ENCODE data around the gene MEI1.

The MEI1 gene

DNA sequence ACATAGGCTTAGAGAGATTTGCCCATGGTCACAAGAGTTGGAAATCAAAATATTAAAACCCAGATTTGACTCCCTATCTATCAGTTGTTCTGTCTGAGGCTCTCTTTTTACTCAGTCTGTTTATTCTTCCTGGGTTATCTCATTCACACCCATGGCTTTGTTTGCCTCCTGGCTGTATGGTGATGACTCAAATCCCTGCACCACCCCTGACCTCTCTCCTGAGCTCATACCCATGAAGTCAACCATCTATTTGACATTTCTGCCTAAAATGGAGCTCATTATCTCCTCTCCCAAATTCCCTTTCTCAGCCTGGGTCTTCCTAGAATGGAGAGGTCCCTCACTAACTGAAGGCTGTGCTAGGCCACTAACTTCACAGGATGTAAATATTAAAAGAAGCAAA lies 73.3 kb downstream of the MEI1 start:
- Histone ChIP-seq H3K18ac (ENCODE audit: low read length) (no peak overlapping the region), H3K27ac (ENCODE audit: low read depth, low read length) (no peak overlapping the region), H3K79me1 (ENCODE audit: low read length) (no peaks in the 10 kb centered on the region), H2BK120ac (ENCODE audit: low read depth, low read length) (no peak overlapping the region), H3K4me1 (ENCODE audit: control insufficient read depth, low read depth, low read length) (no peaks in the 10 kb centered on the region), H3K4me3 (ENCODE audit: low read length) (no peak overlapping the region), H3K4me2 (ENCODE audit: low read length) (no peak overlapping the region), H3K4ac (ENCODE audit: low read depth, low read length) (no peak overlapping the region), H3K79me2 (ENCODE audit: control insufficient read depth, insufficient read depth, low read length) (no peaks in the 10 kb centered on the region), H2BK15ac (replicated peaks; ENCODE audit: low read depth) (no peak overlapping the region), H3K9ac (ENCODE audit: low read length) (no peak overlapping the region), H2BK5ac (ENCODE audit: low read length) (no peak overlapping the region), H2AK5ac (ENCODE audit: low read length) (no peak overlapping the region), H3K23ac (ENCODE audit: low read length) (no peak overlapping the region), H4K5ac (ENCODE audit: low read length) (no peak overlapping the region), H3K36me3 (ENCODE audit: control insufficient read depth, insufficient read depth, low read length) (no peaks in the 10 kb centered on the region), H3K27me3 (ENCODE audit: insufficient read depth, low read length, poor library complexity) (no peaks in the 10 kb centered on the region), H3K56ac (ENCODE audit: low read length) (no peak overlapping the region), H4K8ac (ENCODE audit: low read depth, low read length) (no peak overlapping the region)
- no peak for DNase-seq

DNA sequence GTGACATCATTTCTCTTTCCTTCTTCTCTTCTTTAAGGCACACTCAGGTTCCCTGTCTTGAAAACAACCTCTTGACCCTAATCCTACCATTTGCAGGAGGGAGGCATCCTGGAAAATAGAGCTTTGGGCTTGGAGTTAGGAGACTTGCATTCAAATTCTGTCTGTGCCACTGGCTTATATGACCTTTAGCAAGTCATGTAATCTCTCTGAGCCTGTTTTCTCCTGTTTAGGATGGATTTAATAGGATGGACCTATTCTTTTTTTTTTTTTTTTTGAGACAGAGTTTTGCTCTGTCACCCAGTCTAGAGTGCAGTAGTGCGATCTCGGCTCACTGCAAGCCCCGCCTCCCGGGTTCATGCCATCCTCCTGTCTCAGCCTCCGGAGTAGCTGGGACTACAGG lies 76.0 kb downstream of the MEI1 start:
- Histone ChIP-seq H3K27ac (ENCODE audit: low read depth, low read length) (no peak overlapping the region), H2BK5ac (ENCODE audit: low read length) (no peak overlapping the region), H4K5ac (ENCODE audit: low read length) (no peak overlapping the region), H3K9ac (ENCODE audit: low read length) (no peak overlapping the region), H3K18ac (ENCODE audit: low read length) (no peak overlapping the region), H3K4me2 (ENCODE audit: low read length) (no peak overlapping the region), H3K79me2 (ENCODE audit: control insufficient read depth, insufficient read depth, low read length) (no peaks in the 10 kb centered on the region), H2AK5ac (ENCODE audit: low read length) (no peak overlapping the region), H2BK120ac (ENCODE audit: low read depth, low read length) (no peak overlapping the region), H3K23ac (ENCODE audit: low read length) (no peak overlapping the region), H3K56ac (ENCODE audit: low read length) (no peak overlapping the region), H3K27me3 (ENCODE audit: insufficient read depth, low read length, poor library complexity) (no peaks in the 10 kb centered on the region), H4K8ac (ENCODE audit: low read depth, low read length) (no peak overlapping the region), H3K4me3 (ENCODE audit: low read length) (no peak overlapping the region), H3K4ac (ENCODE audit: low read depth, low read length) (no peak overlapping the region), H3K4me1 (ENCODE audit: control insufficient read depth, low read depth, low read length) (no peaks in the 10 kb centered on the region), H3K79me1 (ENCODE audit: low read length) (no peaks in the 10 kb centered on the region), H3K36me3 (ENCODE audit: control insufficient read depth, insufficient read depth, low read length) (no peaks in the 10 kb centered on the region), H2BK15ac (replicated peaks; ENCODE audit: low read depth) (no peak overlapping the region)
- DNase-seq, result no peak
- WGBS (ENCODE audit: extremely low coverage, insufficient coverage, low lambda C conversion rate), result no CpG with 5 or more reads among the region's 5 CpGs

DNA sequence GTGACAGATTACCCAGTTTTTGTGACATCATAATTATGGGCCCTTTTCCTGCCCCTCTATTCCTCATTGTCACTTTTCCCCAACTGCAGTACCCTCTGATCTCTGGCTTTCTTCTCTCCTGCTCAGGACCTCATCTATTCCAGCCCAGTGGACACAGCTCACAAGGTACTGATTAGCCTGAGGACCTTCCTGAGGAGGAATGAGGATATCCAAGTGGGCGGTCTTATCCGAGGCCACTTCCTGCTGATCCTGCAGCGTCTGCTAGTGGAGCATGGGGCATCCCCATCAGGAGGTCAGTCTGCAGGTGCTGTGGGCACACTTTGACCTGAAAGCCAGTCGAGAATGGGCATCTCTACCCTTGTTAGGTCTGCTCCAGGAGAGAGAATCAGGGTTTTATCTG lies 76.7 kb downstream of the MEI1 start:
- Histone ChIP-seq H3K4me1 (ENCODE audit: control insufficient read depth, low read depth, low read length) (no peaks in the 10 kb centered on the region), H2BK120ac (ENCODE audit: low read depth, low read length) (no peak overlapping the region), H3K9ac (ENCODE audit: low read length) (no peak overlapping the region), H3K27me3 (ENCODE audit: insufficient read depth, low read length, poor library complexity) (no peaks in the 10 kb centered on the region), H3K18ac (ENCODE audit: low read length) (no peak overlapping the region), H3K23ac (ENCODE audit: low read length) (no peak overlapping the region), H2BK15ac (replicated peaks; ENCODE audit: low read depth) (no peak overlapping the region), H3K36me3 (ENCODE audit: control insufficient read depth, insufficient read depth, low read length) (no peaks in the 10 kb centered on the region), H3K4ac (ENCODE audit: low read depth, low read length) (no peak overlapping the region), H3K4me2 (ENCODE audit: low read length) (no peak overlapping the region), H2BK5ac (ENCODE audit: low read length) (no peak overlapping the region), H3K79me1 (ENCODE audit: low read length) (no peaks in the 10 kb centered on the region), H3K27ac (ENCODE audit: low read depth, low read length) (no peak overlapping the region), H4K8ac (ENCODE audit: low read depth, low read length) (no peak overlapping the region), H3K79me2 (ENCODE audit: control insufficient read depth, insufficient read depth, low read length) (no peaks in the 10 kb centered on the region), H4K5ac (ENCODE audit: low read length) (no peak overlapping the region), H3K56ac (ENCODE audit: low read length) (no peak overlapping the region), H3K4me3 (ENCODE audit: low read length) (no peak overlapping the region), H2AK5ac (ENCODE audit: low read length) (no peak overlapping the region)
- no CpG with 5 or more reads among the region's 4 CpGs for WGBS (ENCODE audit: extremely low coverage, insufficient coverage, low lambda C conversion rate)
- DNase-seq, result no peak

DNA sequence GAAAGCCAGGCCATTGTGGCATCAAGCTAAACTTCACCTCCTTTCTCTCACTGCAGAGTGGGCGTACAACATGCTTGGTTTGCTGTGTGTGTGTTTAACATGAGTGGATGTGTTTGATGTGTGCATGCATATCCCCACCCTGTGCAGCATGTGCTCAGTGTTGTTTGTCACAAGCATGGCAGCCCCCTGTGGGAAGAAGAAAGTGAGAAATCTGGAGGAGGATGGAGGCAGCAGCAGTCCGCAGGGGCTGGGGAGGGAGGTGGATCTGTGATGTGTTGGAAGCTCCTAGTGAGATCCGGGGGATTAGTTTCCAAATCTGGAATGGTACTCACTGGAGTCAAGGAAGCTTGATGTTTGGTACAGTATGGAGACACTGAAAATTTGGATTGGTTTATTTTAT lies 77.1 kb downstream of the MEI1 start:
- no peak overlapping the region for H2BK5ac ChIP-seq (ENCODE audit: low read length)
- no peak overlapping the region for H3K4me3 ChIP-seq (ENCODE audit: low read length)
- no peaks in the 10 kb centered on the region for H3K4me1 ChIP-seq (ENCODE audit: control insufficient read depth, low read depth, low read length)
- H3K4ac ChIP-seq (ENCODE audit: low read depth, low read length), result no peak overlapping the region
- no peak overlapping the region for H2BK120ac ChIP-seq (ENCODE audit: low read depth, low read length)
- no peak overlapping the region for H2BK15ac ChIP-seq (replicated peaks; ENCODE audit: low read depth)
- H3K18ac ChIP-seq (ENCODE audit: low read length), result no peak overlapping the region
- H4K8ac ChIP-seq (ENCODE audit: low read depth, low read length), result no peak overlapping the region
- H3K79me2 ChIP-seq (ENCODE audit: control insufficient read depth, insufficient read depth, low read length), result no peaks in the 10 kb centered on the region
- no CpG with 5 or more reads among the region's 3 CpGs for WGBS (ENCODE audit: extremely low coverage, insufficient coverage, low lambda C conversion rate)
- H3K27me3 ChIP-seq (ENCODE audit: insufficient read depth, low read length, poor library complexity), result no peaks in the 10 kb centered on the region
- DNase-seq, result no peak
- no peaks in the 10 kb centered on the region for H3K36me3 ChIP-seq (ENCODE audit: control insufficient read depth, insufficient read depth, low read length)
- H3K56ac ChIP-seq (ENCODE audit: low read length), result no peak overlapping the region
- no peak overlapping the region for H3K4me2 ChIP-seq (ENCODE audit: low read length)
- no peak overlapping the region for H3K23ac ChIP-seq (ENCODE audit: low read length)
- no peaks in the 10 kb centered on the region for H3K79me1 ChIP-seq (ENCODE audit: low read length)
- no peak overlapping the region for H3K27ac ChIP-seq (ENCODE audit: low read depth, low read length)
- H4K5ac ChIP-seq (ENCODE audit: low read length), result no peak overlapping the region
- H2AK5ac ChIP-seq (ENCODE audit: low read length), result no peak overlapping the region
- H3K9ac ChIP-seq (ENCODE audit: low read length), result no peak overlapping the region

DNA sequence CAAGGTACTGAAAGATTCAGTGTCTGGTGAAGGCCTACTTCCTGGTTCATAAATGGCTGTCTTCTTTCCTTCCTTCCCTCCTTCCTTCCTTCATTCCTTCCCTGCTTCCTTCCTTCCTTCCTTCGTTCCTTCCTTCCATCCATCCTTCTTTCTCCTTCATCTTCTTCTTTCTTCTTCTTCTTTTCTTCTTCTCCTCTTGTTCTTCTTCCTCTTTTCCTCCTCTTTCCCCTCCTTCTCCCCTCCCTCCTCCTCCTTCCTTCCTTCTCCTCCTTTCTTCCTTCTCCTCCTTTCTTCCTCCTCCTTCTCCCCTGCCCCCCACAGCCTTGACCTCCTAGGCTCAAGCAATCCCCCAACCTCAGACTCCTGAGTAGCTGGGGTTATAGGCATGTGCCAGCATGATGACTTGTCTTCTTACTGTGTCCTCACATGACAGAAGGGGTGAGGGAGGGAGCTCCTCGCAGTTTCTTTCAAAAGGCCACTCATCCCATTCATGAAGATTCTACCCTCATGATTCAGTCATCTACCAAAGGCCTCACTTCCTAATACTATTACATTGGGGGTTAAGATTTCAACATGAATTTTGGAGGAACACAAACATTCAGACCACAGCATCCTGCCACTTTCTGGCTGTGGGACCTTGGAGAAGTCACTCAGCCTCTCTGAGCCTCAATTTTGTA lies 78.6 kb downstream of the MEI1 start:
- Histone ChIP-seq H3K23ac (ENCODE audit: low read length) (no peak overlapping the region), H4K5ac (ENCODE audit: low read length) (no peak overlapping the region), H3K4me2 (ENCODE audit: low read length) (no peak overlapping the region), H3K4me3 (ENCODE audit: low read length) (no peak overlapping the region), H2BK15ac (replicated peaks; ENCODE audit: low read depth) (no peak overlapping the region), H4K8ac (ENCODE audit: low read depth, low read length) (no peak overlapping the region), H3K4ac (ENCODE audit: low read depth, low read length) (no peak overlapping the region), H3K18ac (ENCODE audit: low read length) (no peak overlapping the region), H3K79me2 (ENCODE audit: control insufficient read depth, insufficient read depth, low read length) (no peaks in the 10 kb centered on the region), H3K79me1 (ENCODE audit: low read length) (no peaks in the 10 kb centered on the region), H2AK5ac (ENCODE audit: low read length) (no peak overlapping the region), H2BK5ac (ENCODE audit: low read length) (no peak overlapping the region), H3K9ac (ENCODE audit: low read length) (no peak overlapping the region), H3K56ac (ENCODE audit: low read length) (no peak overlapping the region), H3K27ac (ENCODE audit: low read depth, low read length) (no peak overlapping the region), H3K27me3 (ENCODE audit: insufficient read depth, low read length, poor library complexity) (no peaks in the 10 kb centered on the region), H3K36me3 (ENCODE audit: control insufficient read depth, insufficient read depth, low read length) (no peaks in the 10 kb centered on the region), H2BK120ac (ENCODE audit: low read depth, low read length) (no peak overlapping the region), H3K4me1 (ENCODE audit: control insufficient read depth, low read depth, low read length) (no peaks in the 10 kb centered on the region)
- 100% methylated on average over 1 of the region's 2 CpGs for WGBS (ENCODE audit: extremely low coverage, insufficient coverage, low lambda C conversion rate)
- no peak for DNase-seq

DNA sequence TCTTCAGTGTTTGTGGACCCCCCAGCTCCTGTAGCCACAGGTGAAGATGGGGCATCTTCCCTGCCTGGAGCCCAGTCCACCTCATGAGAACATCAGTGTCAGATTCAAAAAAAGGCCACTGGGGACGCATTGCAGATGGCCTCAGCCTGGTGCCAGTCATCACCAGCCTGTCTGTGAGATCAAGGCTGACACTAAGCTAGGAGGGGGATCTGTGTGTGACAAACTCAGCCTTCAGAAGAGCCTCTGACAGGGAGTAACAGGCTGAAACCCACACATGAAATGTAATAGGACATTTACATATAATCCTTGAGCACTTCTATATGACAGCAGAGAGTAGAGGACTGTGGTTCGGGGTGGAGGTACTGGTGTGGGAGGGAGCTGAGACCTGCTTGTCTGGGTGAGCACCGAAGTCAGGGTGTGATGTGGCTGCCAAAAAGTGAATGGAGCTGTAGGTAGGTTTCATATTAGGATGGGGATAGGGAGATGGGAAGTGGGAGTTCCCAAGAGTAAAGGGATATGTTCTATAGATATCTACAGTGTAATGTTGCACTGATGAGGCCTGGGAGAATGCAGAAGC lies 80.7 kb downstream of the MEI1 start:
- Histone ChIP-seq H2BK15ac (replicated peaks; ENCODE audit: low read depth) (no peak overlapping the region), H3K27ac (ENCODE audit: low read depth, low read length) (no peak overlapping the region), H3K79me1 (ENCODE audit: low read length) (no peaks in the 10 kb centered on the region), H3K9ac (ENCODE audit: low read length) (no peak overlapping the region), H2BK120ac (ENCODE audit: low read depth, low read length) (no peak overlapping the region), H3K56ac (ENCODE audit: low read length) (no peak overlapping the region), H3K4ac (ENCODE audit: low read depth, low read length) (no peak overlapping the region), H4K5ac (ENCODE audit: low read length) (no peak overlapping the region), H3K18ac (ENCODE audit: low read length) (no peak overlapping the region), H3K36me3 (ENCODE audit: control insufficient read depth, insufficient read depth, low read length) (no peaks in the 10 kb centered on the region), H3K4me1 (ENCODE audit: control insufficient read depth, low read depth, low read length) (no peaks in the 10 kb centered on the region), H2BK5ac (ENCODE audit: low read length) (no peak overlapping the region), H3K27me3 (ENCODE audit: insufficient read depth, low read length, poor library complexity) (no peaks in the 10 kb centered on the region), H3K23ac (ENCODE audit: low read length) (no peak overlapping the region), H2AK5ac (ENCODE audit: low read length) (no peak overlapping the region), H4K8ac (ENCODE audit: low read depth, low read length) (no peak overlapping the region), H3K4me2 (ENCODE audit: low read length) (no peak overlapping the region), H3K4me3 (ENCODE audit: low read length) (no peak overlapping the region), H3K79me2 (ENCODE audit: control insufficient read depth, insufficient read depth, low read length) (no peaks in the 10 kb centered on the region)
- no CpG with 5 or more reads among the region's 3 CpGs for WGBS (ENCODE audit: extremely low coverage, insufficient coverage, low lambda C conversion rate)
- DNase-seq, result no peak

Data from mesendoderm (in vitro differentiated cells).